Activated CD4-positive, alpha-beta T cell treated with anti-CD3 and anti-CD28 coated beads, Interleukin-2, Interleukin-6, amounts not matched to agents 100 ng/mL and 50 ng/mL, durations not matched to agents 16 hours and 8 hours (primary cell): ENCODE measurements around the gene ERAS.
A peak's percentile ranks its signal among the peaks of the same experiment; 100 is the strongest.
"Not testable (repeated sequence)": the region's sequence is repeated elsewhere in the genome, so short reads cannot be mapped to it uniquely, and the experiment has no call there.

Source experiments
- DNase-seq: peaks from one replicate; pipeline ENCODE4 v3.0.0-alpha.2; 2020

Gene ERAS

GRCh38 chrX:48834383-48834709 lies 8.0 kb downstream of the ERAS start:
- DNase-seq, result no peak

- no peak for DNase-seq
These were observed 9.4 kb downstream of the ERAS start, which contains the start of gene PCSK1N for GRCh38 chrX:48835524-48836329. Gene PCSK1N (minus strand): TSS chrX:48835610. CDS start chrX:48835532, 78 bp downstream.

GRCh38 chrX:48839686-48840085 lies 13.4 kb downstream of the ERAS start:
- DNase-seq, result no peak

- no peak for DNase-seq
These were observed 22.5 kb downstream of the ERAS start for GRCh38 chrX:48848847-48849246.

- no peak for DNase-seq
These were observed 26.5 kb downstream of the ERAS start for GRCh38 chrX:48852857-48853256.

GRCh38 chrX:48853494-48853893 lies 27.2 kb downstream of the ERAS start:
- not testable (repeated sequence) for DNase-seq

GRCh38 chrX:48854121-48854804 lies 27.9 kb downstream of the ERAS start:
- not testable (repeated sequence) for DNase-seq

GRCh38 chrX:48854898-48855297 lies 28.6 kb downstream of the ERAS start:
- DNase-seq, result peak; percentile 13

GRCh38 chrX:48864210-48864609 lies 37.9 kb downstream of the ERAS start:
- DNase-seq, result no peak

- DNase-seq, result not testable (repeated sequence)
These were observed 45.7 kb downstream of the ERAS start for GRCh38 chrX:48872017-48872416.

- not testable (repeated sequence) for DNase-seq
These were observed 50.6 kb downstream of the ERAS start for GRCh38 chrX:48876944-48877343.
